LNCAP (cell line): ENCODE measurements around the gene PAFAH1B1.

Source experiments
- CTCF ChIP-seq: fragments of 450-650 bp; IDR thresholded peaks from 2 replicates; pipeline ENCODE4 v1.5.1; 2017; ENCODE audit warnings: mild to moderate bottlenecking

The PAFAH1B1 gene

GRCh38 chr17:2710071-2710802, 116.8 kb downstream of the PAFAH1B1 start:
- TF ChIP-seq CTCF, result no peak

DNA sequence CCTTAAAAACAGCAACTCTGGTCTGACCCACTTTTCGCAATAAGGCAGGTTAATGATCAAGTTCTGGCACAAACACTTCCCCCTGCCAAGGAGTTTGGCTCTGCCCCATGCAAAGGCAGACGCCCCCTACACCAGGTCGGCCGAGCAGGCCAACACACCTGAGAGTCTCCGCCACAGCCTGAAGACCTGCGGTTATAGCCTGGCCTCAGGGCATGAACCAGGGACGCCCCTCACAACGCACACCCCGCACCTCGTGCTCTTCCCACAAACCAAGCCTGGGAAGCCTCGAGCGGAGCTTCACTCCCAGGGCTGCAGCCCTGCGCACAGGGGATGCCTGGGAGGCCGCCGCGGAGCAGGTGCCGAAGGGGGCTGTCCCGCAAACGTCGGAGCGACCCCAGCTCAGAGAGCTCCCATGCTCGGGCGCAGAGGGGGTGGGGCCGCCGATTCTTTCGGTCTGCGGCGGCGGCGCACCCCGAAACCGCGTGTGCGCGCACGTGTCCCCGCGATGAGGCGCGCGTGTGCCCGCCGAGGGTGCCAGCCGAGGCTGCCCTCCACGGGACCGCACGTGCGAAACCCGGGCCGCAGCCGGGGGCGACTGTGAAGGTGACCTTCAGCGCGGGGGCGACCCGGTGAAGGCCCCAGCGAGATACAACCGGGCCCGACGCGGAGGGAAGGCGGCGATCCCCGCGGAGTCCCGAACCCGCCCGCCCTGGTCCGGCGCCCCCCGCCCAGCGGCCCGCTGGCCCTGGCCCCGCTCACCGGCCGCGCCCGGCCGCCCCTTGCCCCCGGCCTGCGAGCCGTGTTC, 117.6 kb downstream of the PAFAH1B1 start:
- TF ChIP-seq CTCF, result no peak

DNA sequence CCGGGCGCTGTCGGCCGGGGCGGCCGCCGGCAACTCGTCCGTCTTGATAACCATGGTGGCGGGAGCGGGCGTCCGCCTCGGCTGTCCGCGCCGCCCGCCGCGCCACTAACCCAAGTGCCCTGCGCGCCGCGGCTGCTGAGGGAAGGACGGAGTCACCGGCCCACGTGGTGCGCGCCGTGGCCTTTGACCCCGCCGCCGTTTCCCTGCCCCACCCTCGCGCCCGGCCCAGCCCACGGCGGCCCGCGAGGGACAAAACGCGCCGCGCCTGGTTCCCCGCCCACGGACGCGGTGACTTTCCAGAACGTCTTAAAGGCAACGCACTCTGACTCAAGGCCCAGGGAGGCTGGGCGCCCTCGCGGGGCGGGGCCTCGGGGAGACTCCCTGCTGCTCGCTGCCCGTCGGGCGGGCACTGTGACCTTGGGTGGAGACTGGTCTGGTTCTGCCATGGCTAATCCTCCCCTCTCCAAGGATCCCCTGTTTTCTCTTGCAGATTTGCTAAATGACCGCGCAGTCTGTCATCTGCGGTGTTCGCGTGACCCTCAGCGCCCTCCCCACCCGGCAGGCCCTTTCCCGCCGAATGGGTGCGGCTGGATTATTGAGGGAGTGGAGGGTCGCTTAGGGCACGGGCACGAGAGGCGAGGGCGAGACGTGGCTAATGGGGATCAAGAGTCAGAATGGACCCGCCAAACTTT, 118.3 kb downstream of the PAFAH1B1 start, which contains the start of gene CLUH:
CLUH (minus strand) TSS at position 157 of the 692 bp plus-strand sequence; CDS start at position 54, 103 bp downstream.
- no peak for TF ChIP-seq CTCF

DNA sequence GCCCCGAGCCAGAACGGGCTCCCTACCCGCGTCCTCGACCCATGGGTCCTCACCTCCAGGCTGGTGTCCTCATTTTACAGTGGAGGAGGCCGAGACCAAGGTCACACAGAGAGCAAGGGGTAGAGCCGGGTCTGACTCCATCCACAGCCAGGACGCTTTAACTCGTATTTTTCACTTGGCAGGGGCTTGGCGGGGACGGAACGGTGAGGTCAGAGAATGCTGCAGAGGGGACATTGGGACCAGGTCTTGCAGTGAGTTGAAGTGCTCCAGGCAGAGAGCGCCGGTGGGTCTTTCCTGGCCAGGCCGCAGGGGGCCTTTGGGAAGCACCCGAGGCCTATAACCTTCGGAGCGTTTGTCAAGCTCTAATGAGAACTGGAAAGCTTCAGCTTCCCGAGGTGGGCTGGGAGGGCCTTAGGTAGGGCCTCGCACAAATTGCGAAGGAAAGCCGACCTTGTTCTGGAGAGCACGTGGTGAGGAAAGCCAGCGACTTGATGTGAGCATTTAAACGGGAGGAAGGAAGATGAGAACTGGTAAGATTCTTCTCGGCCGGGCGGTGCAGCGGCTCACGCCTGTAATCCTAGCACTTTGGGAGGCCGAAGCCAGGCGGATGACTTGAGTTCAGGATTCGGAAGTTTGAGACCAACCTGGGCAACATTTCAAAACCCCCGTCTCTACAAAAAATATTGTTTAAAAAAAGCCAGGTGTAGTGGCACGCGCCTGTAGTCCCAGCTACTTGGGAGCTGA, 119.0 kb downstream of the PAFAH1B1 start:
- no peak for TF ChIP-seq CTCF

DNA sequence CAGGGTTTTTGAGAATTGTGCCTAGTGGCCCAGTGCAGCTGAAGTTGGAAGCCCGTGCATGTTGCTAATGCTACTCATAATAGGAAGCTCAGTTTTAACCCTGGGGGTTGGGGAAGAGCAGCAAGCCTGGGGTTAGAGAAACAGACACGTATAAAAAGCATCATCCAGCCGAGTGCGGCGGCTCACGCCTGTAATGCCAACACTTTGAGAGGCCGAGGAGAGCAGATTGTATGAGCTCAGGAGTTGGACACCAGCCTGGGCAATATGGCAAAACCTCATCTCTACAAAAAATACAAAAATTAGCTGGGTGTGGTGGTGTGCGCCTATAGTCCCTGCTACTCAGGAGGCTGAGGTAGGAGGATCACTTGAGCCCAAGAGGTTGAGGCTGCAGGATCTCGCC, 120.4 kb downstream of the PAFAH1B1 start:
- no peak for TF ChIP-seq CTCF

GRCh38 chr17:2716649-2717048, 123.2 kb downstream of the PAFAH1B1 start:
- TF ChIP-seq CTCF, result no peak
